NCI-H2227 treated with DMSO at 0.1 percent for 48 hours (cell line): ENCODE results near the gene SRRM3.
"Not testable (repeated sequence)": the region's sequence is repeated elsewhere in the genome, so short reads cannot be mapped to it uniquely, and the experiment has no call there.

Source experiments
- DNase-seq: peaks from one replicate; lab custom pipeline; 2025; lab: John Stamatoyannopoulos, UW

SRRM3 gene

DNA sequence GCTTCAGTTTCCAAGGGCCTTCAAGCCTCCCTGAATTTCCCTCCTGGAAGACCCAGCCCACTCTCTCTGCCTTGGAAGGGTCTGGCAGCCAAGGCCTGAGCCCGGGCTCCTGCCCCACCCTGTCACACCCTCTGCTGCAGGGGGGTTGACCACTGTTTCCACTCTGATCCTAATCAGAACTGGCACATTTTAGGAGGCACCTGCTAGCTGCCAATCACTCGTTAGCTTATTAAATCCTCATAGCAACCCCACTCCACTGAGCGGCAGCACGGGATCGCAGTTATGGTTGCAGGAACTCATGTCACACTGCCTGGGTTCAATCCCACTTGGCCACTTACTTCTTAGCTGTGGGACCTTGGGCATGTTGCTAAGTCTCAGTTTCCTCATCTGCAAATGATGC lies 113.7 kb downstream of the SRRM3 start:
- DNase-seq, result no peak

- no peak for DNase-seq
These were observed 115.5 kb downstream of the SRRM3 start for GRCh38 chr7:76316984-76317781.

GRCh38 chr7:76317782-76318487 lies 116.2 kb downstream of the SRRM3 start:
- DNase-seq, result peak; percentile 96

DNA sequence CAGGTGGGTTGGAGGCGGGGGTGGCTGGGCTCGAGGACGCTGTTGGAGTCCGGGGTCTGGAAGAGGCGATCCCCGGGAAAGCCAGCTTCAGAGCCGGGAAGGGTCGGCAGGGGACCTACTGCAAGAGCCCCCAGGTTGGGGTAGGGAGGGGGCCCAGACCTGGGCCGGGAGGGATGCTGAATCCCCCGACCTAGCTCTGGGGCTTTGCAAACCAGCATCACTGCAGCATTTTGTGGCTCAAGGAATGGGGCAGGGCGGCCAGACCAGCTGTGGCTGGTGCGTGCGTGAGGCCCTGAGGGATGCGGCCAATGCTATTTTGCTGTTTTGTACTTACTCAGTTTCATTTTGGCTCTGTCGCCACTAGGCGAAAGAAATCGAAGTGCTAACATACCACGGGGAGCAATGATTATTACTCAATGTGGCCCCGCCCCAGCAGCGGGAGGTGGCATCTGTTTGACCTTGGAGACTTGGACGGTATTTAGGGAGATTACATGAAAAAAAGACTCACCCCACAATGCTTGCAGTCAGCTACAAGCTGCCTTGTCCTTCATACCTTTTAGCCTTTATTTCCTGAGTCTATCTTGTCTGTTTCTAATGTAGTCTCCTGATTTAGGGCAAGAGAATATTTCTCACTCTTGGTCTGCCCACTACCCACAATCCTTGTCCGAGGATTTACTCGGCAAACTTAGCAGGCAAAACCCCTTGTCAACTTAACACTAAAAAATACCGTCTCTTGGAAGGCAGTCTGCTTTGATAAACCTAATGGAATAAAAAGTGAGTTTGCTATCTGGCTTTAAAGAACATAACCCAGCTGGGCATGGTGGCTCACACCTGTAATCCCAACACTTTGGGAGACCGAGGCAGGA lies 117.0 kb downstream of the SRRM3 start:
- DNase-seq, result peak; percentile 63

DNA sequence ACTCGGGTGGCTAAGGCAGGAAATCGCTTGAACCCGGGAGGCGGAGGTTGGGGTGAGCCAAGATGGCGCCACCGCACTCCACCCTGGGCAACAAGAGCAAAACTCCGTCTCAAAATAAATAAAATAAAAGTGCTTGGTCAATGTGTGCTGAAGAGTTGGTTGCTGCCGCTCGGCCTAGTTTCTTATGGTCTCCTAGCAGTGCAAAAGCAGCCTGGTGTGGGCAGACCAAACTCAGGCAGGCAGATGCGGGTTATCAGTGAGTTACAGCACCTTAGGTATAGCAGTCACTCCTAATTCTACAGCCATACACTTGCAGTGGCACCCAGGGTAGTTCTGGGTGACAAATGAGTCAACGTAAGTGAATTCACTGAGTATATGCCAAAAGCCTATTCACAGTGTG lies 123.4 kb downstream of the SRRM3 start:
- no peak for DNase-seq

DNA sequence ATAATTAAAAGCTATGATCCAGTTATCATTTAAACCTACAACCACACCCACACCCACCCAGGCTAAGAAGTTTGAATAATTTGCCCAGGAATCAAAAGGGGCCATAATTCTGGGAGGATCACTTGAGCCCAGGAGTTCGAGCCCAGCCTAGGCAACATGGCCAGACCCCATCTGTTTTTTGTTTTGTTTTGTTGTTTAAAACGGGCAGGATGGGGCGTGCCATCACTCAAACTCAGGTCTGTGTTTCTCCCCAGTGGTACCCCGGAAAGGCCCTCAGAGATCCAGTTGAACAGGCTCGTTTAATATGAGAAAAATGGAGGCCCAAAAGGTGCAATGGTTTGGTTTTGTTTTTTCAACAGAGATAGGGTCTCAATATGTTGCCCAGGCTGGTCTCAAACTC lies 124.1 kb downstream of the SRRM3 start:
- no peak for DNase-seq

- no peak for DNase-seq
These were observed 125.0 kb downstream of the SRRM3 start for GRCh38 chr7:76326646-76327233.

- no peak for DNase-seq
These were observed 125.9 kb downstream of the SRRM3 start for GRCh38 chr7:76327610-76328009.

- DNase-seq, result no peak
These were observed 126.7 kb downstream of the SRRM3 start for GRCh38 chr7:76328389-76328788.

- DNase-seq, result no peak
These were observed 127.8 kb downstream of the SRRM3 start for GRCh38 chr7:76329479-76329878.

GRCh38 chr7:76330261-76330660 lies 128.6 kb downstream of the SRRM3 start:
- no peak for DNase-seq

DNA sequence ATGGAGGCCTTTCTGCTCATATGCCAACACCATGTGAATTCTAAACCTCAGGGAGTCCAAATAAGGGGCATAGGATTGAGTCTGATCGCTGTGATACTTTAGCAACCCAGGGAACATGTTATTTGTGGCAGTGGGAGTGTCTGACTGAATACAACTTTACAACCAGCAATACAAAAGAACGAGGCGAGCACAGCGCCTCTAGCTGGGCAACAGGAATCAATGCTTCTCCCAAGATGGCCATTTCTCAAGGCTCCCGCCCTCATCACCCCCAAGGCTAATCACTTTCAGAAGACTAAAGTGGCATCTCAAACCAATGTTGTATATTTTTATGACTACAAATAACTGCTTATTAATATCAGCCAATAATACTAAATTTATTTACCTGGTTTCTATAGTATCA lies 129.0 kb downstream of the SRRM3 start:
- no peak for DNase-seq

DNA sequence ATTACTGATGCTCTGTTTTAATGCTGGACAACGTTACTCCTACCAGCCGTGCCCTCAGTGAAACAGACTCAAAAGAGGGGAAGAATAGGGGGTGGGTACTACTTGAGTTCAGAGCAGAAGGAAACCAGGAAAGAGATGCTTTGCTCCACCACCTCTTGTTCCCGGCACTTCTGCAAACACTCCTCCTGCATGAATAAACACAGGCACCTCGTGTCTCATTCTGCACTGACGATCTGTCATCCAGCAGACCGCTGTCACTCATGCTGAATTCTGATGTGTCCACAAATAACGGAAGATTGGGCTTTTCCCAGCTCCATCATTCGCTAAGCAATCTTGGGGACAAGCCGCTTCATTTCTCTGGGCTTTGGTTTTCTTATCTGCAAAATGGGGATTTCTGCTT lies 130.4 kb downstream of the SRRM3 start:
- no peak for DNase-seq

DNA sequence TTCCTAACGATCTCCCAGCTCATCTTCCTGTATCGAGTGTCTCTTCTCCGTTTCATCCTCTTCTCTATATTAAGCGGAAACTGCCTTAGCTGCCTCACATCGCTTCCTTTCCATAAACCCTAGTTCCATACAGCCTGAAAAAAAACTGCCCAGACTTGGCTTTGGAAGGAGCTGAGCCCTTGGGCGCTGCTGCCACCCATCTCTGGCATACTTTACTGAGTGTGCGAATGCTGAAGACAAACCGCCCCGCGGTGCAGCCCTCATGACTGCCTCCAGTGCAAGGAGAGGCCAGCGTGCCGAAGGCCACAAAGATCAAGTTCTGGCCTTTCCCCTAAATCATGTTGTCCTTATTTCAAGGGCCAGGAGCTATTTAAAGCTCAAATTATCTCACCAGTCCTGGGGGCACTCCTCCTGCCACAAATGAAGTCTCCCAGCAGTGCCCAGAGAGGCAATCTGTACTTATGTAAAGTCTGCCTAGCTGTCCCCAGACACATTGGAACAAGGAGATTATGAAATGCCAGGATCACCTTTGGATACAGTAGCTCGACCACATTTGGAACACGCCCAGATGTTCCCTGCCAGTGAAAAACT lies 131.9 kb downstream of the SRRM3 start:
- DNase-seq, result no peak

GRCh38 chr7:76334320-76334967 lies 132.7 kb downstream of the SRRM3 start:
- DNase-seq, result no peak

- not testable (repeated sequence) for DNase-seq
These were observed 133.7 kb downstream of the SRRM3 start for GRCh38 chr7:76335417-76335816.

GRCh38 chr7:76336094-76336493 lies 134.4 kb downstream of the SRRM3 start:
- no peak for DNase-seq
